Central memory CD8-positive, alpha-beta T cell (primary cell): Measurements from ENCODE around the gene CCDC197.
A peak's percentile ranks its signal among the peaks of the same experiment; 100 is the strongest.

ENCODE experiments used
- ATAC-seq: fragments of 150-1000 bp; cut with Tn5 transposase; replicated peaks from 2 replicates; pipeline ENCODE4 v1.10.0; 2022; ENCODE audit warnings: mild to moderate bottlenecking, moderate FRiP score, moderate number of reproducible peaks; ENCODE audit not compliant: poor library complexity, severe bottlenecking; ENCODE audit errors: extremely low read depth
- DNase-seq, 2 donors: peaks; one replicate each; pipeline ENCODE4 v3.0.0; 2021; ENCODE audit warnings: low spot score in 2 of 2
- H3K27ac Mint-ChIP-seq: one replicate; pipeline ENCODE4 v1.8.0; 2022; ENCODE audit warnings: low read depth, mild to moderate bottlenecking, moderate library complexity, mixed read lengths
- H3K27me3 Mint-ChIP-seq: one replicate; pipeline ENCODE4 v1.8.0; 2022; ENCODE audit warnings: mixed read lengths
- H3K36me3 Mint-ChIP-seq: one replicate; pipeline ENCODE4 v1.8.0; 2022; ENCODE audit warnings: mild to moderate bottlenecking, moderate library complexity, mixed read lengths; ENCODE audit not compliant: insufficient read depth
- H3K4me1 Mint-ChIP-seq: one replicate; pipeline ENCODE4 v1.8.0; 2022; ENCODE audit warnings: mixed read lengths
- H3K4me3 Mint-ChIP-seq: one replicate; pipeline ENCODE4 v1.8.0; 2022; ENCODE audit warnings: mild to moderate bottlenecking, moderate library complexity, mixed read lengths
- H3K9me3 Mint-ChIP-seq: one replicate; pipeline ENCODE4 v1.8.0; 2022; ENCODE audit warnings: mixed read lengths

The CCDC197 gene

DNA sequence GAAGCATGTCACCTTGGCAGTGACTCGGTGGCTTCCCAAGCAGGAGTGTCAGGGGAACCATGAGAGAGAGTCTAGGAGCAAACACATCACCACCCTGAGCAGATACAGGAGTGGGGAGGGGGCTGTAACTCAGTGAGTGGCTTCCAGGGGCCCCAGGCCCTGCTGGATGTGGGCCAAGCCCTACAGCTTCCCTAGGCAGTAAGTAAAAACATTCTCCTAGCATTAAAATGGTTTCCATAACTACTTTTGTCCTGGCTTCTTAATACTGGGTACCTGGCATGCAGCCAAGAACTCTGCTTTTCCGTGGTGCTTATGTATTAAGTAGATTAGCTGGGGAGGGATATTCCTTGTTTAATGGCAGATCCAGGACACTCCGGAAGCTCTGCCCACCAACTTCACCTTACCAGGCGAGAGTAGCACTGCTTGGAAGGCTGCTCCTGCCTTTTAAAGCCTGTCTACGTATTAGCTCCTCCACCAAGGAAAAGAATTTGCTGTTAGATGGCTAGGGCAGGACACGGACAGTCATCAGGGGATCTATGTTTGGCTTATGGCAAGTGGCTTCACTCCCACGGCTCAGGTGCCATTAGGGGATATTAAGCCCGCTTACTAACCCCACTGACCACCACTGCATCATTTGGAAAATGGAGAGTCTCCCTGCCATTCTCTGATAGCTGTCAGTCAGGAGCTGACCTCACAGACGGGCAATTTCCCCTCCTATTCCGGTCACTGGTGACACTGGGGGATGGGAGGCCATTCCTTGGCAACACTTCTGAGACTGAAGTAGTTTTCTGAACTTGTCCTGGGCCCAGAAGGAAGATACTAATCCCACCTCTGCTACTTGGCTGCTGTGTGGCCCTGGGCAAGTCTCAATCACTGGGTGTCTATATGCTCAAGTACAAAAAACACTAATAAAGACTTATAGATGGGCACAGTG lies 51.9 kb downstream of the CCDC197 start:
- H3K9me3 Mint-ChIP-seq = no peaks in the 10 kb centered on the region
- no peak overlapping the region for H3K27ac Mint-ChIP-seq
- DNase-seq (peak in 1 of 2 donors; percentile 11), ATAC-seq (no peak)
- H3K4me3 Mint-ChIP-seq = no peak overlapping the region
- H3K4me1 Mint-ChIP-seq = peaks cover 19% of the 10 kb centered on the region
- peaks cover 85% of the 10 kb centered on the region for H3K36me3 Mint-ChIP-seq
- H3K27me3 Mint-ChIP-seq = no peaks in the 10 kb centered on the region

DNA sequence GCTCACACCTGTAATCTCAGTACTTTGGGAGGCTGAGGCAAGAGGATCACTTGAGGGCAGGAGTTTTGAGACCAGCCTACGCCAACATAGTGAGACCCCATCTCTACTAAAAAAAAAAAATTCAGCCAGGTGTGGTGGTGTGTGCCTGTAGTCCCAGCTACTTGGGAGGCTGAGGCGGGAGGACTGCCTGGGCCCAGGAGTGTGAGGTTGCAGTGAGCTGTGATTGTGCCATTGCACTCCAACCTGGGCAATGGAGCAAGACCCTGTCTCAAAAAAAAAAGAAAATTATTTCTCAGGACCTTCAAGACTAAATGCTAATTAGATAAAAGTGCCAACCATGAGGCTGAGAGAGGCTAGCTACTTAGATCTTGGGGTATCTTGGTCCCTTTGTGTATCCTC lies 52.5 kb downstream of the CCDC197 start:
- Mint-ChIP-seq H3K9me3 (no peaks in the 10 kb centered on the region), H3K27me3 (no peaks in the 10 kb centered on the region), H3K4me1 (peaks cover 25% of the 10 kb centered on the region), H3K36me3 (peaks cover 86% of the 10 kb centered on the region), H3K27ac (peak overlapping the region; percentile 69), H3K4me3 (no peak overlapping the region)
- no peak for ATAC-seq
- DNase-seq = peak in 1 of 2 donors; percentile 9

DNA sequence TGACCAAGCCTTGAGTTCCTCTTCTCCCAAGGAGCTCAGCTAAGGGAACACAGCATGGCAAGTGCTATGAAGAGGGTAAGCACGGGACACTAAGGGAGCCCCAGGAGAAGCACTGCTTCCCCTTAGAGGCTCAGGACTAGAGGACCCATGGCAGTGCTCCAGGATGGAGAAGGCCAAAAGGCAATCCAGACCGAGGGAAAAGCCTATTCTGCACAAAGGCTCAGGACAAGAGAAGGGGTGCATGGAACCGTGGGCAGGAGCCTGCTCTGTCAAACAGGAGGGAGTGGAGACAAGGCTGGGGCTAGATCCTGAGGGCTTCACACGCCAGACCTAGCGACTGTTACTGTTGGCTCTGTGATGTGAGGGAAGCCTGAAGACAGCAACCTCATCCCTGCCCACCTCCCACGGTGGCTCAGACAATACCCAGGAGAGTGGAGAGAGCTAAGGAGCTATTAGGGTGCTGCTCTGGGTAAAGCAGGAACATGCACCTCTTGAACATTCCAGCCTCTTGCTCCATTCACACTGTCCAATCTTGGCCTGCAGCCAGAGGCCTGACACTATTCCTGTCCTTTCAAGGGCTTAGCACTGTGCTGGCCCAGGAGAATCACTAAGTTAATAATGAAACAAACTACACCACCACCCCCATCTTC lies 53.3 kb downstream of the CCDC197 start:
- Mint-ChIP-seq H3K4me3 (no peak overlapping the region), H3K27me3 (no peaks in the 10 kb centered on the region), H3K36me3 (peaks cover 86% of the 10 kb centered on the region), H3K4me1 (peaks cover 29% of the 10 kb centered on the region), H3K9me3 (no peaks in the 10 kb centered on the region), H3K27ac (peak overlapping the region; percentile 69)
- ATAC-seq (no peak), DNase-seq (peak in 1 of 2 donors; percentile 10)

GRCh38 chr14:94051115-94051514 lies 54.0 kb downstream of the CCDC197 start:
- H3K4me3 Mint-ChIP-seq = no peak overlapping the region
- peak in 1 of 2 donors; percentile 2 for DNase-seq
- H3K4me1 Mint-ChIP-seq = peaks cover 31% of the 10 kb centered on the region
- H3K36me3 Mint-ChIP-seq = peaks cover 88% of the 10 kb centered on the region
- no peak for ATAC-seq
- H3K27ac Mint-ChIP-seq = peak overlapping the region; percentile 19
- H3K27me3 Mint-ChIP-seq = no peaks in the 10 kb centered on the region
- no peaks in the 10 kb centered on the region for H3K9me3 Mint-ChIP-seq

- Mint-ChIP-seq H3K36me3 (peaks cover 93% of the 10 kb centered on the region), H3K4me3 (no peak overlapping the region), H3K27me3 (no peaks in the 10 kb centered on the region), H3K27ac (peak overlapping the region; percentile 19), H3K4me1 (peaks cover 36% of the 10 kb centered on the region), H3K9me3 (no peaks in the 10 kb centered on the region)
- no peak for DNase-seq
- ATAC-seq = no peak
Measured at GRCh38 chr14:94051779-94052178, 54.7 kb downstream of the CCDC197 start.

DNA sequence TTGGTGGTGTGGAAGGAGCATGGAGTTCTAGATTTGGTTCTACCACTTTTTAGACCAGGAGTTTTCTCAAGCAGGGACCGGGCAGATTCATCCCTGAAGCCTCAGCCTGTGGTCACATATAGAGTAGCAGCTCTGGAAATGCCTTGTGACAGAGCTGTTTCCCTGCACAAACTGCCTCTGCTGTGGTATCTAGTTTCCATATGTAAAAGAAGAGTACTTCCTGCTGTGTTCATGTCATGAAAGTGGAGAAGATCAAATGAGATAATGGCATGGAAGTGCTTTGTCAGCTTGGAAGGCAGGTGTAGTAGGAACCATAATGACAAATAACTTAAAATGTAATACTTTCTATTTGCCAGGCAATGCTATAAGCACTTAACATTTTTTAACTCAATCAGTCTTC lies 55.1 kb downstream of the CCDC197 start:
- DNase-seq (no peak), ATAC-seq (no peak)
- Mint-ChIP-seq H3K27ac (peak overlapping the region; percentile 22), H3K36me3 (peaks cover 93% of the 10 kb centered on the region), H3K4me3 (no peak overlapping the region), H3K9me3 (no peaks in the 10 kb centered on the region), H3K4me1 (peaks cover 40% of the 10 kb centered on the region), H3K27me3 (no peaks in the 10 kb centered on the region)

DNA sequence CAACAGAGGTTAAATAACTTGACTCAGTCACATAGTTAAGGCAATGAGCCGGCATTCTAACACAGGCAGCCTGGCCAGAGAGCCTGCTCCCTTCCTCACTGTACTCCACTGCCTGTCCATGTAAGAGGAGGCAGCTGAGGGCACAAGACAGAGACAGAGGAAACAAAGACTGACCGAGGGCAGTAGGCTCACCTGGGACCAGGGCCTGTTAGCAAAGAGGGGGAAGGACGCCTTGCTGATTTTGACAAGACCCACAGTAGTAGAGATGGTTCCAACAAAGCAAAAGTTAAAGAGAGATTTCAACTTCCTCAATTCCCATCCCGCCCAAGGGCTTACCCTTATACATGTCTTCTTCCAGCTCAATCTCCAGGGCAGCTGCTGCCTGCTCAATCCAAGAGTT lies 55.6 kb downstream of the CCDC197 start:
- peaks cover 93% of the 10 kb centered on the region for H3K36me3 Mint-ChIP-seq
- peak overlapping the region; percentile 22 for H3K27ac Mint-ChIP-seq
- no peaks in the 10 kb centered on the region for H3K27me3 Mint-ChIP-seq
- peaks cover 44% of the 10 kb centered on the region for H3K4me1 Mint-ChIP-seq
- ATAC-seq (no peak), DNase-seq (no peak)
- H3K4me3 Mint-ChIP-seq = no peak overlapping the region
- no peaks in the 10 kb centered on the region for H3K9me3 Mint-ChIP-seq

DNA sequence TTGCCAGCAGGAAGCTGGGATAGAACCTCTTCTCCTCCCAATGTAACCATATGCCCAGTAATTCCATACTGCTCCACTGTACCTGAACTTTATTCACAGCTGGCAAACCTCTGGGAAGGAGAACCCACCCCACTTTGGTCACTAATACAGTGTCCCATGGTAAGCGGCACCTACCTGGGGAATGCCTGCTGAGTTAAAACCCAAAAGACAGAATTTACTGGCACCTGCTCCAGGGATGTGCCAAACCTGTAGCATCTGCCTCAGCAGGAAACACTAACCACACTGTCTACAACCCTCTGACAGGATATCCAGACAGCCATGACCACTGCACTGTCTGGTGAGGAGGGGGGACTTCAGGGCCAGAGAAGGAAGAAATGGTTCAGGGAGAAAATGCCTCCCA lies 57.3 kb downstream of the CCDC197 start:
- Mint-ChIP-seq H3K9me3 (no peaks in the 10 kb centered on the region), H3K36me3 (peaks cover 92% of the 10 kb centered on the region), H3K27ac (peak overlapping the region; percentile 6), H3K4me3 (peak overlapping the region; percentile 19), H3K4me1 (peaks cover 54% of the 10 kb centered on the region), H3K27me3 (no peaks in the 10 kb centered on the region)
- peak; percentile 30 for ATAC-seq
- DNase-seq = no peak

- ATAC-seq = no peak
- no peak overlapping the region for H3K4me3 Mint-ChIP-seq
Measured at GRCh38 chr14:94054936-94055335, 57.8 kb downstream of the CCDC197 start.

DNA sequence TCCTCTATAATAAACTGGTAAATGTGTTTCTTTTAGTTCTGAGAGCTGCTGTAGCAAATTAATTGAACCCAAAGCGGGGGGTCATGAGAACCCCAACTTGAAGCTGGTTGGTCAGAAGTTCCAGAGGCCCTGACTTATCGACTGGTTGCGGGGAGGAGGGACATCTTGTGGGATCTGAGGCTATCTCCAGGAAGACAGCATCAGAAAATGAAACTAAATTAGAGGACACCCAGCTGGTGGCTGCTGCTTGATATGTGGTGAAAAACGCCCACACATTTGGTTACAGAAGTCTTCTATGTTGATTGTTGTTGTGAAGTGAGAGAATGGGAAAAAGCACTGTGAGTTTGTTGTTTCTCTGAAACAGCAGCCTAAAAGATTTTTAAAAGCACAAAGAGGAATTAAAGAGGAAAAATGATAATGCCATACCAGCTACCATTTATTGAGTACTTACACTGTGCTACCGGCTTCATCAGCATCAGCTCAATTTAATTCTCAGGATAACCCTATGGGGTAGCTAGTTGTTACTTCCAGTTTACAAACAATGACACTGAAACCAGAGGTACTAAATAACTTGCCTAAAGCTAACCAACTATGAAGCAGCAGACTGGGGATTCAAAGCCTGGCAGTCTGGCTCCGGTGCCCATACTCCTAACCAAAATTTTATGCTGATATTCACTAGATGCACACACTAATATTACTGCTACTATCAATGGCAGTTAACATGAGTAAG lies 59.6 kb downstream of the CCDC197 start:
- no peak overlapping the region for H3K27ac Mint-ChIP-seq
- H3K9me3 Mint-ChIP-seq = no peaks in the 10 kb centered on the region
- H3K4me1 Mint-ChIP-seq = peaks cover 51% of the 10 kb centered on the region
- DNase-seq = no peak
- H3K27me3 Mint-ChIP-seq = no peaks in the 10 kb centered on the region
- ATAC-seq = peak; percentile 42
- H3K4me3 Mint-ChIP-seq = peak overlapping the region; percentile 33
- H3K36me3 Mint-ChIP-seq = peaks cover 93% of the 10 kb centered on the region

More at GRCh38 chr14:94054936-94055335, 57.8 kb downstream of the CCDC197 start:
- Mint-ChIP-seq H3K27me3 (no peaks in the 10 kb centered on the region), H3K27ac (peak overlapping the region; percentile 6), H3K9me3 (no peaks in the 10 kb centered on the region), H3K4me1 (peaks cover 54% of the 10 kb centered on the region), H3K36me3 (peaks cover 92% of the 10 kb centered on the region)
- no peak for DNase-seq

- Mint-ChIP-seq H3K27me3 (no peaks in the 10 kb centered on the region), H3K4me1 (peaks cover 65% of the 10 kb centered on the region), H3K4me3 (no peak overlapping the region), H3K9me3 (no peaks in the 10 kb centered on the region), H3K27ac (peak overlapping the region; percentile 1), H3K36me3 (peaks cover 87% of the 10 kb centered on the region)
- DNase-seq (no peak), ATAC-seq (no peak)
Measured at GRCh38 chr14:94058128-94058673, 61.1 kb downstream of the CCDC197 start.
